ENCODE results near the gene ALAS1.

Gene ALAS1

GRCh38 chr3:52248165-52248541 is 50.2 kb downstream of the ALAS1 start:
- in situ Hi-C loops (cut with MboI; ENCODE audit: low pct_unique_long_range_greater_than_20kb, low sequenced_read_pairs, unreplicated experiment) = no loop called here
- no peak for DNase-seq (ENCODE audit: low spot score)
- TF ChIP-seq CTCF (IDR thresholded peaks at IDR 0.05; ENCODE audit: extremely low read depth, insufficient read depth, missing control alignments) = no peak

- DNase-seq (ENCODE audit: low spot score) = peak; percentile 14
- in situ Hi-C loops (cut with MboI; ENCODE audit: low pct_unique_long_range_greater_than_20kb, low sequenced_read_pairs, unreplicated experiment) = no loop called here
- TF ChIP-seq CTCF (IDR thresholded peaks at IDR 0.05; ENCODE audit: extremely low read depth, insufficient read depth, missing control alignments) = no peak
Measured at GRCh38 chr3:52248816-52249547, 51.0 kb downstream of the ALAS1 start.

GRCh38 chr3:52249683-52250082 is 51.7 kb downstream of the ALAS1 start:
- in situ Hi-C loops (cut with MboI; ENCODE audit: low pct_unique_long_range_greater_than_20kb, low sequenced_read_pairs, unreplicated experiment) = no loop called here
- DNase-seq (ENCODE audit: low spot score) = peak; percentile 8
- TF ChIP-seq CTCF (IDR thresholded peaks at IDR 0.05; ENCODE audit: extremely low read depth, insufficient read depth, missing control alignments) = no peak

GRCh38 chr3:52250122-52250521 is 52.2 kb downstream of the ALAS1 start:
- DNase-seq (ENCODE audit: low spot score) = no peak
- no peak for TF ChIP-seq CTCF (IDR thresholded peaks at IDR 0.05; ENCODE audit: extremely low read depth, insufficient read depth, missing control alignments)
- in situ Hi-C loops (cut with MboI; ENCODE audit: low pct_unique_long_range_greater_than_20kb, low sequenced_read_pairs, unreplicated experiment) = no loop called here

GRCh38 chr3:52253314-52254304 is 55.6 kb downstream of the ALAS1 start:
- in situ Hi-C loops (cut with MboI; ENCODE audit: low pct_unique_long_range_greater_than_20kb, low sequenced_read_pairs, unreplicated experiment) = no loop called here
- TF ChIP-seq CTCF (IDR thresholded peaks at IDR 0.05; ENCODE audit: extremely low read depth, insufficient read depth, missing control alignments) = no peak
- DNase-seq (ENCODE audit: low spot score) = peak; percentile 89

- no peak for TF ChIP-seq CTCF (IDR thresholded peaks at IDR 0.05; ENCODE audit: extremely low read depth, insufficient read depth, missing control alignments)
- DNase-seq (ENCODE audit: low spot score) = no peak
- in situ Hi-C loops (cut with MboI; ENCODE audit: low pct_unique_long_range_greater_than_20kb, low sequenced_read_pairs, unreplicated experiment) = no loop called here
Measured at GRCh38 chr3:52254608-52255007, 56.6 kb downstream of the ALAS1 start.
